Superior temporal gyrus (tissue), 1 donor: ENCODE data around the gene TJP1.
A peak's percentile ranks its signal among the peaks of the same experiment; 100 is the strongest.
"Not testable (repeated sequence)": the region's sequence is repeated elsewhere in the genome, so short reads cannot be mapped to it uniquely, and the experiment has no call there.

Experiments used
- DNase-seq: peaks from one replicate; pipeline ENCODE4 v3.0.0-alpha.2; 2016; ENCODE audit errors: extremely low spot score

The TJP1 gene

DNA sequence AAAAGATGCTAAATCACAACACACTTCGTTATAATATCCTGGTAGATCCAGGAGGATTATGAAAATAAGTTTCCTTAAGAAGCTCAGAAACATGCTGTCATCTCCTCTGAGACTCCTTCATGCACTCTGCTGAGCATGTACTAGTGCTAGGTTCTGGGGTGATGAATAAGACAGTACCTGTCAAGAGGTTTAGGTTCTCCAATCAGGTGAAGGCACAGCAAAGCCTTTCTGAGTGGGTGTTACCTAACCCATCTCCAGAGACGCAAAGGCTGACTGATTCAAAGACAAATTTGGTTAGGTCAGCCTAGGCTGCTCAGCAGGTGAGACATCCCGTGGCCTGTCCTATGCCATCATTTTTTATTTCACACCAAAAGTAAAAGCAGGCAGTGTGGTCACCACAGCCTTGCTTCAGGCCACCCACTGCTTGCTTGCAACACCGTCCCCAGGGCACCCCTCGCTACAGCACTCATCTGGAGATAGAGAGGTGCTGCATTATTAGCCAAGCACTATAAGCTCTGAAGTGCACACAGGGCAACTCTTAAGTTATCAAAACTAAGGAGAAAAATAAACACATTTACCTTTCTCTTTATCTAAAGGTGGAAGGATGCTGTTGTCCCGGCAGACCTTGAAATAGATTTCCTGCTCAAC is 117.2 kb downstream of the TJP1 start:
- DNase-seq, result no peak

- no peak for DNase-seq
Observed at GRCh38 chr15:29701151-29701550, 121.1 kb downstream of the TJP1 start.

GRCh38 chr15:29700296-29700695 is 122.0 kb downstream of the TJP1 start:
- DNase-seq, result no peak

DNA sequence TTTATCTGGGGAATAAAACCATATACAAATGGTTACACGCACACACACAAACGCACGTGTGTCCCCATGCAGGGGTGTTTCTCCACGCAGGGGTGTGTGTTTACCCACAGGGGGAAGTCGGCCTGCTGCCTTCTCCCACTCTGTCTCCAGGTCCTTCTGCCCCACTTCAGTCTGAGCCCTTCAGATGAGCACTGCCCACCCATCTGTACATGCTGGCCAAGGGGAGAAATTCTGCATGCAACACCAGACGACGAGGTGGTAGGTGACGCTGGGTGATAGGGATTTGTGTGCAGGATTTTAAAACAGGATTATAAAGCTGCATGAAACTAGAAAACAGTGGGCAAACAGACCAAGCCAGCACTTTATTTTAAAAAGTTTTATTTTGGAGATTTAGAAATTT is 122.5 kb downstream of the TJP1 start:
- no peak for DNase-seq

- DNase-seq, result no peak
Observed at GRCh38 chr15:29698030-29698701, 124.1 kb downstream of the TJP1 start.

DNA sequence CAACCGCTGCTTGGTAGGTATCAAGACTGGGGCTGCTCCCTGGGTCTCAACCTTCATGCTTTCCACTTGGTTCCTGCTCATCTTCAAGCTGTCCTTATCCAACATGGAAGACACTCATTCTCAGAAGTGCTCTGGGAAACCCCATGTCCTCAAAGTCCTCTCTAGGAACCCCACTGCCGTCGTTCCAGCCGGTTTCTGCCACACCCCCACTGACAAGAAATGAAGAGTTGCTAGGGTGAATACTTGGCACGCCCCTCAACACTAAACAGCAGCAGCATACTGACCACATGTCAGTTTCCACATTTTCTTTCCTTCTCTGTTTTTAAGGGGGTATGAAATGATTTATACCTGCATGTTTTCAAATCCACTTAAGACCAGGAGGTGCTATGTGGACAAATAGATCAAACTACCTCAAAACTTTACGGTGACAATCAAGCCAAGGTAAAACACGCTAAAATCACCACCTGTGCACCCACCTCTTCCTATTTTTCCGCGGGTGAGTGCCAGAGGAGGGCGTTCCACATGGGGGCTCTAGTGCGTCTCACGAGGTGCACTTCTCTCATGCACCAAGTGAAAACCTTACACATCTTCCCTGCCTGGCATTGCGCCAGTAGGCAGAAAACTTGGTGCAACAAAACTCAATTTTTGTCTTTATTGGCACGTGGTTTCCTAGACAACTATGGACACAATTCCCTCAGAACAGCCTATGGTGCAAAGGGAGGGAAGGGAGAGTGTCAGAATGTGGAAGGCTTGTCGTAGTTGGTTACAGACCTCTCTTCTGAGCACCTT is 125.1 kb downstream of the TJP1 start:
- no peak for DNase-seq

DNA sequence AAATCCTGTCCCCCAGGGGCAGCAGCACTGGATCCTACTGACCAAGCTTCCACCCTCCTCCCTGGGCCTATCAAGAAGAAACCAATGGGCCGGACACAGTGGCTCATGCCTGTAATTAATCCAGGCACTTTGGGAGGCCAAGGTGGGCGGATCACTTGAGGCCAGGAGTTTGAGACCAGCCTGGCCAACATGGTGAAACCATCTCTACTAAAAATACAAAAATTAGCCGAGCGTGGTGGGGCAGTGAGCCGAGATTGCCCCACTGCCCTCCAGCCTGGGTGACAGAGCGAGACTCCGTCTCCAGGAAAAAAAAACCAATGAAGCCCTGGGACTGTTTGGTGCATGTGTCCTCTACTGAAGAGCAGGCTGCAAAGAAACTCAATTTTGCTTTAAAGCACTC is 125.8 kb downstream of the TJP1 start:
- not testable (repeated sequence) for DNase-seq

- no peak for DNase-seq
Observed at GRCh38 chr15:29695489-29696167, 126.6 kb downstream of the TJP1 start.

- no peak for DNase-seq
Observed at GRCh38 chr15:29693225-29693624, 129.0 kb downstream of the TJP1 start.

DNA sequence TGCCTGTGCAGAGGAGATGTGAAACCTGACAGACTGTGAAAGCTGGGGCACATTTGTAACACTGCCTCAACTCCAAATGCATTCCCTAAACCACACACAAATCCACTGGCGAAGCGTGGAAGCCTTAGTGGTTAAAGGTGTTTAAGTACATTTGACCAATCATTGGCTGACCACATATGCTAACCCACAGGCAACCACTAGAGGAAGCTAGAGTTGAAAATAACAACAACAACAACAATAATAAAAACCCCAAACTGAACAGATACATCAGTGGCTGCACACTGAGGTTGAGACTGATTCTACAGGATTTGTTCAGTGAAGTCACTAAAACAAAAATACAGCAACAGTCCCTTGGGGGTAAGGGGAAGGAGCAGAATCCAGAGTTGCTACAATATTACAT is 129.7 kb downstream of the TJP1 start:
- DNase-seq, result no peak

- no peak for DNase-seq
Observed at GRCh38 chr15:29690765-29691475, 131.3 kb downstream of the TJP1 start.

GRCh38 chr15:29689287-29689986 is 132.8 kb downstream of the TJP1 start:
- no peak for DNase-seq

- no peak for DNase-seq
Observed at GRCh38 chr15:29688506-29689286, 133.6 kb downstream of the TJP1 start.

DNA sequence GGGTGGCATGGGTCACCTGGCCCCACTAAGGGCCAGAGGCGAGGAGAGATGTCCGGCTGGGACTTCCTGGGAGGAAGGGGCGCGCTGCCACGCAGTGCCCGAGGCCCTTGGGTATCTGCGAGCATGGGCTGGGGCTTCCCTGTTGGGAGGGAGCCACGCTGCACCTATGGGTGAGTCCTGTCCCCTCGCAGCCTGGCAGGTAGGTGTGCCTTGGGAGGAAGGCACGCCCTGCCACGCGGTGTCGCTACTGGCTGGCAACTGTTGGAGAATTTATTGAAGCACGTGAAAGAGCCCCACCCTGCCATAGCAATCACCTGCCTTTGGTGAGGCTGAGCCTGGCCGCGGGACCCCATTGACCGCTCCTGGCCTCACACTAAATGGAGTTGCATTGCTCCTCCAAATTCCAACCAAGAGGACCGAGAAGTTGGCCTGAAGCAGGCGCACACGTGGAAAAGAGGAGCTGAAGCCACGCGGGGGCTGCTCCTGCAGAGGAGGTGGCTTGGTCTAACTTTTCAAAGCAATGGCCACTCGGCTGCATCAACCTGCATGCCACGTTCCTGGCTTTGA is 134.2 kb downstream of the TJP1 start:
- no peak for DNase-seq

GRCh38 chr15:29687204-29687815 is 135.0 kb downstream of the TJP1 start:
- DNase-seq, result no peak

GRCh38 chr15:29686445-29687203 is 135.6 kb downstream of the TJP1 start:
- DNase-seq, result no peak

- no peak for DNase-seq
Observed at GRCh38 chr15:29686079-29686425, 136.2 kb downstream of the TJP1 start.

GRCh38 chr15:29685156-29686078 is 136.9 kb downstream of the TJP1 start:
- DNase-seq, result peak; percentile 42
